T-helper 1 cell (primary cell): ENCODE results near the gene TPRA1.

Experiments
- DNase-seq, 5 donors: peaks; one replicate each; pipeline ENCODE4 v3.0.0-alpha.2; 2012 to 2020

Gene TPRA1

DNA sequence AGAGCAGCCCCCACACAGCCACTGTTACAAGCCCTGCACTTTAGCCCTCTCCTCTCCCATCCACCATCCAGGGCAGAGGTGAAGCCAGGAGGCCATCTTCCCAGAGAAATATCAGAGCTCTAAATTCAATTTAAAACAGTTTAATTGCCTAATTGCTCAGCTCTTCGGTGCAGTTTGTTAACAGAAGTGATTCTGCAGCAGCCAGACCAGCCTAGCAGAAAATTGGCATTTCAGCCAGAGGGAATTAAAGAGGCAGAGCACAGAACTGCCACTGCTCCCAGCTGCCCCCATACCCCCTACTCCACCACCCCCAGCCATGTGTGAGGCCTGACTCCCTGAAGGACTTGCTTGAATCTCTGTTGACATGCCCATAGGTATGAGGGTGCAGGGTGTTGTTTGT is 38.5 kb downstream of the TPRA1 start:
- no peak for DNase-seq

DNA sequence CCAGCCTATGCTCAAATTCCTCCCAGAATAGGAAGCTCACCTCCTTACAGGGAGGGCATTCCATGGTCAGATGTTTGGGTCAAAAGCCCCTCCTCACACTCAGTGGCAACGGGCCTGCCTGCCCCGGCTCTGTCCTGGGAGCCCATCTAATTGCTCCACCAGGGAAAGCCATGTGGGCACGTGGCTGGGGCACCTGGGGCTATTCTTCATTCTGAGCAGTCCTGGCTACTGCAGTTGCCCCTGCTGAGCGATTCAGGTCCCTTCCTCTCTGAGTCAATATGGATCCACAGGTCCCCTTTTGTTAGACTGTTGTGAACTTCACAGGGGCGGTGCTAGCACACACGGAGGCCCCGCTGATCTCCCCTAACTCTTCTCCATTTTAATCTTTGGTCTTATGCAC is 39.4 kb downstream of the TPRA1 start:
- DNase-seq, result no peak

GRCh38 chr3:127550468-127551157 is 39.9 kb downstream of the TPRA1 start:
- DNase-seq, result no peak

DNA sequence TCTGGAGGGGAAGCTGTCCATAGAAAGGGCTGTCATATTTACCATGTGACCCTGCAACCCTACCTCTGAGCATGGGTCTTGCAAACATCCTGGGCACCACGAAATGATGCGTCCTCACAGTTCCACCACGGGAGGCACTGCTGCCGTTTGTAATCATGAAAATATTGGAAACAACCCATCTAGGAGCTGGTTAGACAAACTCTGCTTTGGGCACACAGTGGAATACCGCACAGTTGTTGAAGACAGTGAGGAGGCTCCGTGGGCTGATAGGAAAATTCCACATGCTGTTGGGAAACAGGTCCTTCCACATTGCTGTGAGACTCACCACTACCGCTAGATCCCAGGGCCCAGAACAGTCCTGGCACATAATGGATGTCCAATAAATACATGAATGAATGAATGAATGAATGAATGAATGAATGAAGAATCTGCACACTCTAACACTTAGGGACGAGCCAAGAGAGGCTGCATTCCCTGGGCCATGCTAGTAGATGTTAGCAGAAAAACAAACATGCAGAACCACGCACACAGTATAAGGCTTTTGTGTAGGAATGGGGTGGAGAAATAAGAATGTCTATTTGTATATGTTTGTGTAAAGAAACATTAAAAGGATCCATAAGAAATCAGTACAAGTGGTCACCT is 40.6 kb downstream of the TPRA1 start:
- DNase-seq, result no peak

GRCh38 chr3:127547761-127548605 is 42.5 kb downstream of the TPRA1 start:
- DNase-seq, result peak; percentile 46 to 66 (median 59)

DNA sequence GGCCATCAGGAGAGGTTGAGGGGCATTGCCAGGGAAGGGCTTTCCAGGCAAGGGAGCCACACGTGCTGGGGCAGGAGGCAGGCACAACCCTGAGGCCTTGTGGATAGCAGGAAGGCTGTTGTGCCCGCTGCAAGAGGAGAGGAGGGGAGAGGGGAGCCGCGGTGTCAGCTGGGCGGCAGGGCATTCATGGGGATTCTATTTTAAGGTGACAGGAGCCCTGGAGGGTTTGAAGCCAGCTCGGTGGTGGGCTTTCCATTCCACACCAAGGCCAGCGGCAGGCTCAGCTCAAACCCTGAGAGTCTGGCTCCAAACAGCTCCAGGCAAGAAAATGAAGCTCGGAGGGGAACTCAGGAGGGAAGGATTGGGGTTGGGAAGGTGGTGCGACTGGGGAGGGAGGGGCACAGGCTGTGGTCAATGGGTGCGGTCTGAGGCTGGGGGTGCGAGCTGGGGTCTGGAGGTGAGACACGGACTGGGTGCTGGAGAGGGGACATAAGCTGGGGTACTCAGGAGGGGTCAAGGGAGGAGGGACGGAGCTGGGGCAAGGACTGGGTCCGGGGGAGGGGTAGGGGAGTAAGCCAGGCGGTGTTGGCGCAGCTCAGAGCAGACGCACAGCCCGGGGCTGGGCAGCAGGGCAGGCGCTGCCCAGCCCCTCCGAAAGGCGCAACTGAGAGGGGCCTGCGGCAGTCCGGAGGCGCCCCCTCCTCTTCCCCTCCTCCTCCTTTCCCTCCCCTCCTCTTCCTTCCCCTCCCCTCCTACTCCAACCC is 43.4 kb downstream of the TPRA1 start:
- DNase-seq, result no peak

GRCh38 chr3:127546554-127546953 is 44.0 kb downstream of the TPRA1 start:
- DNase-seq, result no peak

GRCh38 chr3:127545711-127546457 is 44.6 kb downstream of the TPRA1 start:
- DNase-seq, result no peak

DNA sequence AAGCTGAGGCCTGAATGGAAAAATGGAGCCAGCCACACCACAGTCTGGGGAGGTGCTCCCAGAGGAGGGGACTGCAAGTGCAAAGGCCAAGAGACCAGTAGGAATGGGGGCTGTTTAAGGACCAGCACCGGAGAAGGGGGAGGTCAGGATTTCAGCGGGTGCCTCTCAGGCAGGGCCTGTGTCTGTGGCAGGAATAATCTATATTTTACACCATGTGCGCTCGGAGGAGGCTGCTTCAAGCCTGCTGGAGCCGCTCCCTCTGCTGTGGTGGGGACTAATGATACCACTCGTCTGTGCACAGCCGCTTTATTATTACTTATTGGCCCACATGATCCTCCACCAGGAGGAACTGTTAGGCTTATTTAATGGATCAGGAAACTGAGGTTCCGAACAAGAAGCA is 45.3 kb downstream of the TPRA1 start:
- no peak for DNase-seq

DNA sequence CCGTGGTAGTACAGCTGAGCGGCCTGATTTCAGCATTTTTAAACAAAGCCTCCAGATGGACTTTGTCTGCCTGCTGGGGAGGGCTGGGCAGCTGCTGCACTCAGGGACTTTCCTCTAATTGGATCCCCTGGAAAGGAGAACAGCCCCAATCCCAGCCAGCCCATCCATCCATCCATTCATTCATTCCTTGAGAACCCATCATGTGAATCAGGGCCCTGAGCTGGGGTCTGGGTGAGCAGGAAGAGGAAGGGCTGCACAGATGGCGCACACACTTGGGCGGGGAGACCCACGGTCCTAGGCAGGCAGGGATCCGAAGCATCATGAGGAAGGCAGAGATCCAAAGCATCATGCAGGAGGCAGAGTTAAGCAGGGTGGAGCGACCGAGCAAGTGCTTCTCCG is 45.7 kb downstream of the TPRA1 start:
- DNase-seq, result no peak

DNA sequence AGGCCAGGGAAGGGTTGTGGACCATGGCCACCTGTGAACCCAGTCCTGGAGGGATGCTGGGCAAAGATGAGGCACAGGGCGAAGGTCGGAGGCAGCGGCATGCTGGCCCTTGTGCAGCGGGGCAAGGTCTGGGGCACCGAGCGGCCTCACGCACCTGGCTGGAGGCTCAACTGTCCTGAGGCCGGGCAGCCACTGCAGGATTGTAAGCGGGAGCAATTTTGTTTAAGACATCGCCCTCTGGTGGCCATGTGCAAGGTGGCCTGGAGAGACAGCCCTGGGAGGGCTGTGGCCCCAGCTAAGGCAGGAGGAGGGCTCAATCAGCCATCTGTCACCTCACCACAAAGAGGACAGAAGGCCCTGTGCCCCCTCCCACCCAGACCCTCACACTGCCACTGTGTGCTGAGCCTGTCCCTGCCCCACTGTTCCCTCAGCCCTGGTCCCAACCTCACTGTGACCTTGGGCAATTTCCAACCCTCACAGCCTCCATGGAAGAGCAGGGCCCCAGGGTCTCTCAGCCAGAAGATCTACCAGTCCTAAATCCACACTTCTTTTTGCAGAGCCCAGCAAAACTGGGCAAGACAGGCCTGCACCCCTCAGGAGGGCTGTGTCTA is 46.2 kb downstream of the TPRA1 start:
- peak; percentile 26 to 52 (median 44) for DNase-seq

DNA sequence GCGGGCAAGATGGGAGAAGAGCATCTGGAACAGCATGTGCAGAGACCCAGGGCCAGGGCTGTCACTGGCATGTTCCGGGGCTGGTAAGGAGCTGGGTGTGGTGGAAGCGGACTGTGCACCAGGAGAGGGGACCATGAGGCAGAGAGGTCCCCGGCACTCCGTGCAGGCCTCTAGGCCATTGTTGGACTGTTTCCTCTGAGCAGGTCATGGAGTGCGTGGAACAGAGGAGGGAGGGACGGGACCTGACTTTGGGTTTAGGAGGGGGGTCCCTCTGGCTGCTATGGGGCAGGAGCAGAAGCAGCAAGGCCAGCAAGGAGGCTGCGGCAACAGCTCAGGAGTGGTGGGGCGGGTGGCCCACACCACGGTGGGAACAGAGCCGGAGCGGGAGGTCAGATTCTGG is 47.1 kb downstream of the TPRA1 start:
- DNase-seq, result no peak

- DNase-seq, result no peak
These were observed 48.0 kb downstream of the TPRA1 start for GRCh38 chr3:127542441-127542952.

DNA sequence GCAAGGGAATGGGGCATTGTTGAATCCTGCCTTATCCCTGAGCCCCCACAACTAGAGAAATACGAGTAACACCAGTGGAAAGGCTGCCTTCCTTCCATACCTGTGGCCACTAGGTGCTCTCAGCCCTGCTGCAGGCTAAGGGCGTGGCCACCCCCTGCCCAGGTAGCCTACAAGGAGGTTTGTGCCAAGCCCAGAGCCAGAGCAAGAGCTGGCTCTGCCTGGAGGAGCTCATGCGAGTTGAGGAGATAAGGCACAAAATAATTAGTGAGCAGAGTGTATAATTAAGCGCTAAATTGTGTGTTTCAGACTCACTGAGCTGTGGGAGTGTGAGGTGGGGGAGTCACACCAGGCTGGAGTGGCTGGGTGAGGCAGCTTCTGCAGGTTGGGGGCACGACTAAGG is 49.2 kb downstream of the TPRA1 start:
- DNase-seq, result no peak

GRCh38 chr3:127539366-127540060 is 51.0 kb downstream of the TPRA1 start:
- no peak for DNase-seq

- no peak for DNase-seq
These were observed 52.0 kb downstream of the TPRA1 start for GRCh38 chr3:127538569-127538968.

GRCh38 chr3:127536830-127537812 is 53.4 kb downstream of the TPRA1 start:
- no peak for DNase-seq

GRCh38 chr3:127535901-127536829 is 54.4 kb downstream of the TPRA1 start:
- DNase-seq, result no peak
